ENCODE data around the gene KCND2. TPM values are rescaled to one million over a fixed set of nuclear protein-coding genes. Genes with fewer than 3 reads are reported as not detected.
"Not testable (repeated sequence)": the region's sequence is repeated elsewhere in the genome, so short reads cannot be mapped to it uniquely, and the experiment has no call there.

Gene KCND2
- total RNA-seq, 1 experiment from 2014 or later: not detected

DNA sequence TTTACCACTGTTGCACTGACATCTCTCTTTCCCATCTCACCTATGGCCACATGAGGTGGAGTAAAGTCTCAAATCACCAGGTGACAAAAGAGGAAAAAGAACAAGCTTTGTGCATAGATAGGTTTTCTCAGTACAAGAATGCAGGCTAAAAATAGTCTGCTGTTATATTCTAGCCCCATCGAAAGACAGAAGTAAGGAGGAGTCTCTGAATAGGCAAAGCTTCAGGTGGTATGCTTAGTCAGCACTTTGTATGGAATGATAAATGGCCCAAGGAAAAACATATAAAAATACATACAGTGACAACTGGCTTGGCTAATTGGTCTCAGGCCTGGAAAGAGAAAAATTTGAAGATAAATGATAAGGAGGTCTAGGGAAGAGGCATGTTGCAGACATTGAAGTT is 39.6 kb upstream of the KCND2 start:
- no peaks in the 10 kb centered on the region for H3K36me3 ChIP-seq (ENCODE audit: control insufficient read depth, insufficient read depth, low read length)
- in situ Hi-C loops (cut with HindIII; ENCODE audit: low pct_unique_long_range_greater_than_20kb, low sequenced_read_pairs) (no loop called here), intact Hi-C loops (cut with micrococcal nuclease; ENCODE audit: unreplicated experiment) (no loop called here)
- DNase-seq (ENCODE audit: low read depth, low spot score) (no peak), ATAC-seq (no peak)
- H3K4me3 ChIP-seq (ENCODE audit: low read depth in 2 of 2, low read length in 2 of 2): no peak overlapping the region
- H3K27me3 ChIP-seq (ENCODE audit: control insufficient read depth, insufficient read depth, low read length): no peaks in the 10 kb centered on the region
- POLR2A ChIA-PET: no interaction called here
- TF ChIP-seq SIN3A (IDR thresholded peaks at IDR 0.05; ENCODE audit: borderline replicate concordance, insufficient read depth, low read depth, low read length): no peak
- TF ChIP-seq TCF7L2 (IDR thresholded peaks at IDR 0.05; ENCODE audit: low read depth, low read length): no peak
- TF ChIP-seq, protein P1, sequence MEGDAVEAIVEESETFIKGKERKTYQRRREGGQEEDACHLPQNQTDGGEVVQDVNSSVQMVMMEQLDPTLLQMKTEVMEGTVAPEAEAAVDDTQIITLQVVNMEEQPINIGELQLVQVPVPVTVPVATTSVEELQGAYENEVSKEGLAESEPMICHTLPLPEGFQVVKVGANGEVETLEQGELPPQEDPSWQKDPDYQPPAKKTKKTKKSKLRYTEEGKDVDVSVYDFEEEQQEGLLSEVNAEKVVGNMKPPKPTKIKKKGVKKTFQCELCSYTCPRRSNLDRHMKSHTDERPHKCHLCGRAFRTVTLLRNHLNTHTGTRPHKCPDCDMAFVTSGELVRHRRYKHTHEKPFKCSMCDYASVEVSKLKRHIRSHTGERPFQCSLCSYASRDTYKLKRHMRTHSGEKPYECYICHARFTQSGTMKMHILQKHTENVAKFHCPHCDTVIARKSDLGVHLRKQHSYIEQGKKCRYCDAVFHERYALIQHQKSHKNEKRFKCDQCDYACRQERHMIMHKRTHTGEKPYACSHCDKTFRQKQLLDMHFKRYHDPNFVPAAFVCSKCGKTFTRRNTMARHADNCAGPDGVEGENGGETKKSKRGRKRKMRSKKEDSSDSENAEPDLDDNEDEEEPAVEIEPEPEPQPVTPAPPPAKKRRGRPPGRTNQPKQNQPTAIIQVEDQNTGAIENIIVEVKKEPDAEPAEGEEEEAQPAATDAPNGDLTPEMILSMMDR (IDR thresholded peaks at IDR 0.05): no peak
- TF ChIP-seq, protein P2, sequence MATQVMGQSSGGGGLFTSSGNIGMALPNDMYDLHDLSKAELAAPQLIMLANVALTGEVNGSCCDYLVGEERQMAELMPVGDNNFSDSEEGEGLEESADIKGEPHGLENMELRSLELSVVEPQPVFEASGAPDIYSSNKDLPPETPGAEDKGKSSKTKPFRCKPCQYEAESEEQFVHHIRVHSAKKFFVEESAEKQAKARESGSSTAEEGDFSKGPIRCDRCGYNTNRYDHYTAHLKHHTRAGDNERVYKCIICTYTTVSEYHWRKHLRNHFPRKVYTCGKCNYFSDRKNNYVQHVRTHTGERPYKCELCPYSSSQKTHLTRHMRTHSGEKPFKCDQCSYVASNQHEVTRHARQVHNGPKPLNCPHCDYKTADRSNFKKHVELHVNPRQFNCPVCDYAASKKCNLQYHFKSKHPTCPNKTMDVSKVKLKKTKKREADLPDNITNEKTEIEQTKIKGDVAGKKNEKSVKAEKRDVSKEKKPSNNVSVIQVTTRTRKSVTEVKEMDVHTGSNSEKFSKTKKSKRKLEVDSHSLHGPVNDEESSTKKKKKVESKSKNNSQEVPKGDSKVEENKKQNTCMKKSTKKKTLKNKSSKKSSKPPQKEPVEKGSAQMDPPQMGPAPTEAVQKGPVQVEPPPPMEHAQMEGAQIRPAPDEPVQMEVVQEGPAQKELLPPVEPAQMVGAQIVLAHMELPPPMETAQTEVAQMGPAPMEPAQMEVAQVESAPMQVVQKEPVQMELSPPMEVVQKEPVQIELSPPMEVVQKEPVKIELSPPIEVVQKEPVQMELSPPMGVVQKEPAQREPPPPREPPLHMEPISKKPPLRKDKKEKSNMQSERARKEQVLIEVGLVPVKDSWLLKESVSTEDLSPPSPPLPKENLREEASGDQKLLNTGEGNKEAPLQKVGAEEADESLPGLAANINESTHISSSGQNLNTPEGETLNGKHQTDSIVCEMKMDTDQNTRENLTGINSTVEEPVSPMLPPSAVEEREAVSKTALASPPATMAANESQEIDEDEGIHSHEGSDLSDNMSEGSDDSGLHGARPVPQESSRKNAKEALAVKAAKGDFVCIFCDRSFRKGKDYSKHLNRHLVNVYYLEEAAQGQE (IDR thresholded peaks at IDR 0.05; ENCODE audit: insufficient read depth in 1 of 2, low read depth in 2 of 2, low read length in 1 of 2): no peak
- CTCF ChIA-PET: no interaction called here
- no peaks in the 10 kb centered on the region for H3K9me3 ChIP-seq (ENCODE audit: control insufficient read depth, insufficient read depth, low read depth, low read length)
- no peak overlapping the region for H3K27ac ChIP-seq (ENCODE audit: low read length)
- no peaks in the 10 kb centered on the region for H3K4me1 ChIP-seq (ENCODE audit: control insufficient read depth, insufficient read depth, low read length)
- BruUV-seq (replicated peaks): no TSS peak

DNA sequence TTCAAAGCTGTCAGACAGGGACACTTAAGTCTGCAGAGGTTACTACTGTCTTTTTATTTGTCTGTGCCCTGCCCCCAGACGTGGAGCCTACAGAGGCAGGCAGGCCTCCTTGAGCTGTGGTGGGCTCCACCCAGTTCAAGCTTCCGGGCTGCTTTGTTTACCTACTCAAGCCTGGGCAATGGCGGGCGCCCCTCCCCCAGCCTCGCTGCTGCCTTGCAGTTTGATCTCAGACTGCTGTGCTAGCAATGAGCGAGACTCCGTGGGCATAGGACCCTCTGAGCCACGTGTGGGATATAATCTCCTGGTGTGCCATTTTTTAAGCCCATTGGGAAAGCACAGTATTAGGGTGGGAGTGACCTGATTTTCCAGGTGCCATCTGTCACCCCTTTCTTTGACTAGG is 32.6 kb upstream of the KCND2 start:
- H3K4me1 ChIP-seq (ENCODE audit: control insufficient read depth, insufficient read depth, low read length); CTCF ChIA-PET; H3K4me3 ChIP-seq (ENCODE audit: low read depth in 2 of 2, low read length in 2 of 2); H3K9me3 ChIP-seq (ENCODE audit: control insufficient read depth, insufficient read depth, low read depth, low read length); H3K27ac ChIP-seq (ENCODE audit: low read length); ATAC-seq; POLR2A ChIA-PET; intact Hi-C loops (cut with micrococcal nuclease; ENCODE audit: unreplicated experiment); DNase-seq (ENCODE audit: low read depth, low spot score); BruUV-seq (replicated peaks); H3K36me3 ChIP-seq (ENCODE audit: control insufficient read depth, insufficient read depth, low read length); H3K27me3 ChIP-seq (ENCODE audit: control insufficient read depth, insufficient read depth, low read length); in situ Hi-C loops (cut with HindIII; ENCODE audit: low pct_unique_long_range_greater_than_20kb, low sequenced_read_pairs): not testable (repeated sequence)

DNA sequence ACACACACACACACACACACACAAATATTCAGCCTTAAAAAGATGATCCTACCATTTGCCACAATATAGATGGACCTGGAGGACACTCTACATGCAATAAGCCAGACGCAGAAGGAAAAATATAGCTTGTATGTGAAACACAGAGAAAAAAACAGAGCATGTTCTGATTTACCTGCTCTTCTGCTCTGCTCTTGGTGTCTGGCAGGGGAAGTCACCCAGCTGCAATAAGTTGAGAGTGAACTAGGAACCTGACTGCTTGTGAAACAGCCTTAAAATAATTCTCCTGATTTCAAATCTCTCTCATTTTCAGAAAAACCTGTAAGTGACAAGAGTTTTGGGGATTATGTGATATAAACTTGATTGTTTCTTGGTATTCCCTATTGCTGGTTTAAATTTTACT is 31.0 kb upstream of the KCND2 start:
- Histone ChIP-seq H3K27me3 (ENCODE audit: control insufficient read depth, insufficient read depth, low read length) (no peaks in the 10 kb centered on the region), H3K9me3 (ENCODE audit: control insufficient read depth, insufficient read depth, low read depth, low read length) (no peaks in the 10 kb centered on the region), H3K4me3 (ENCODE audit: low read depth in 2 of 2, low read length in 2 of 2) (no peak overlapping the region), H3K27ac (ENCODE audit: low read length) (no peak overlapping the region), H3K4me1 (ENCODE audit: control insufficient read depth, insufficient read depth, low read length) (no peaks in the 10 kb centered on the region), H3K36me3 (ENCODE audit: control insufficient read depth, insufficient read depth, low read length) (no peaks in the 10 kb centered on the region)
- ATAC-seq (no peak), DNase-seq (ENCODE audit: low read depth, low spot score) (no peak)
- POLR2A ChIA-PET: no interaction called here
- no peak for TF ChIP-seq SIN3A (IDR thresholded peaks at IDR 0.05; ENCODE audit: borderline replicate concordance, insufficient read depth, low read depth, low read length)
- TF ChIP-seq POLR2AphosphoS5 (IDR thresholded peaks at IDR 0.05; ENCODE audit: low read depth, low read length): no peak
- no peak for TF ChIP-seq TCF7L2 (IDR thresholded peaks at IDR 0.05; ENCODE audit: low read depth, low read length)
- TF ChIP-seq, protein P1 (IDR thresholded peaks at IDR 0.05): no peak
- TF ChIP-seq, protein P2 (IDR thresholded peaks at IDR 0.05; ENCODE audit: insufficient read depth in 1 of 2, low read depth in 2 of 2, low read length in 1 of 2): no peak
- no TSS peak for BruUV-seq (replicated peaks)
- CTCF ChIA-PET: no interaction called here
- in situ Hi-C loops (cut with HindIII; ENCODE audit: low pct_unique_long_range_greater_than_20kb, low sequenced_read_pairs): no loop called here
- intact Hi-C loops (cut with micrococcal nuclease; ENCODE audit: unreplicated experiment): no loop called here

All from Panc1 (cell line).